ENCODE results near the gene NBL1. TPM values are rescaled to one million over a fixed set of nuclear protein-coding genes. Genes with fewer than 3 reads are reported as not detected.

NBL1 gene
- total RNA-seq, 1 experiment from 2014 or later = 100 TPM

- no peak for DNase-seq
- no peaks in the 10 kb centered on the region for H3K4me1 Mint-ChIP-seq (ENCODE audit: low read depth, unreplicated experiment)
- H3K9me3 Mint-ChIP-seq (ENCODE audit: low read depth, unreplicated experiment) = no peaks in the 10 kb centered on the region
- no peaks in the 10 kb centered on the region for H3K36me3 Mint-ChIP-seq (ENCODE audit: insufficient read depth, unreplicated experiment)
- H3K27ac Mint-ChIP-seq (ENCODE audit: unreplicated experiment) = no peak overlapping the region
- peak overlapping the region; percentile 54 for H3K4me3 Mint-ChIP-seq (ENCODE audit: low read depth, unreplicated experiment)
- no peak for TF ChIP-seq CTCF (IDR thresholded peaks at IDR 0.05; ENCODE audit: unreplicated experiment)
- BruUV-seq (replicated peaks) = no TSS peak
- intact Hi-C loops (cut with micrococcal nuclease; ENCODE audit: unreplicated experiment) = no loop called here
- CTCF ChIA-PET = no interaction called here
- H3K27me3 Mint-ChIP-seq (ENCODE audit: unreplicated experiment) = peaks cover 80% of the 10 kb centered on the region
Observed at GRCh38 chr1:19665496-19666465, 21.7 kb downstream of the NBL1 start.

GRCh38 chr1:19668888-19669287 lies 24.8 kb downstream of the NBL1 start:
- H3K27me3 Mint-ChIP-seq (ENCODE audit: unreplicated experiment) = peaks cover 85% of the 10 kb centered on the region

GRCh38 chr1:19670787-19671186 lies 26.7 kb downstream of the NBL1 start:
- BruUV-seq (replicated peaks) = no TSS peak
- no peak for TF ChIP-seq CTCF (IDR thresholded peaks at IDR 0.05; ENCODE audit: unreplicated experiment)
- Mint-ChIP-seq H3K9me3 (ENCODE audit: low read depth, unreplicated experiment) (no peaks in the 10 kb centered on the region), H3K4me1 (ENCODE audit: low read depth, unreplicated experiment) (no peaks in the 10 kb centered on the region), H3K36me3 (ENCODE audit: insufficient read depth, unreplicated experiment) (no peaks in the 10 kb centered on the region), H3K27ac (ENCODE audit: unreplicated experiment) (no peak overlapping the region), H3K4me3 (ENCODE audit: low read depth, unreplicated experiment) (no peak overlapping the region), H3K27me3 (ENCODE audit: unreplicated experiment) (peaks cover 85% of the 10 kb centered on the region)
- CTCF ChIA-PET = interaction anchor here (0.6 to 0.7 kb wide), 2 partner anchors 235 to 1366 kb away, joined by 3 to 4 read pairs; no protein-coding TSS in a partner anchor
- intact Hi-C loops (cut with micrococcal nuclease; ENCODE audit: unreplicated experiment) = no loop called here
- no peak for DNase-seq

More at GRCh38 chr1:19668888-19669287, 24.8 kb downstream of the NBL1 start:
- Mint-ChIP-seq H3K36me3 (ENCODE audit: insufficient read depth, unreplicated experiment) (no peaks in the 10 kb centered on the region), H3K4me3 (ENCODE audit: low read depth, unreplicated experiment) (no peak overlapping the region), H3K9me3 (ENCODE audit: low read depth, unreplicated experiment) (no peaks in the 10 kb centered on the region), H3K4me1 (ENCODE audit: low read depth, unreplicated experiment) (no peaks in the 10 kb centered on the region), H3K27ac (ENCODE audit: unreplicated experiment) (no peak overlapping the region)
- CTCF ChIA-PET = no interaction called here
- intact Hi-C loops (cut with micrococcal nuclease; ENCODE audit: unreplicated experiment) = no loop called here
- TF ChIP-seq CTCF (IDR thresholded peaks at IDR 0.05; ENCODE audit: unreplicated experiment) = no peak
- no peak for DNase-seq
- no TSS peak for BruUV-seq (replicated peaks)

GRCh38 chr1:19672237-19672636 lies 28.1 kb downstream of the NBL1 start:
- Mint-ChIP-seq H3K4me3 (ENCODE audit: low read depth, unreplicated experiment) (no peak overlapping the region), H3K27ac (ENCODE audit: unreplicated experiment) (no peak overlapping the region), H3K36me3 (ENCODE audit: insufficient read depth, unreplicated experiment) (peaks cover 5% of the 10 kb centered on the region), H3K4me1 (ENCODE audit: low read depth, unreplicated experiment) (no peaks in the 10 kb centered on the region), H3K27me3 (ENCODE audit: unreplicated experiment) (peaks cover 85% of the 10 kb centered on the region), H3K9me3 (ENCODE audit: low read depth, unreplicated experiment) (no peaks in the 10 kb centered on the region)
- no peak for DNase-seq
- CTCF ChIA-PET = no interaction called here
- TF ChIP-seq CTCF (IDR thresholded peaks at IDR 0.05; ENCODE audit: unreplicated experiment) = no peak
- BruUV-seq (replicated peaks) = no TSS peak
- intact Hi-C loops (cut with micrococcal nuclease; ENCODE audit: unreplicated experiment) = no loop called here
